ENCODE measurements around the gene SEMA7A.

DNA sequence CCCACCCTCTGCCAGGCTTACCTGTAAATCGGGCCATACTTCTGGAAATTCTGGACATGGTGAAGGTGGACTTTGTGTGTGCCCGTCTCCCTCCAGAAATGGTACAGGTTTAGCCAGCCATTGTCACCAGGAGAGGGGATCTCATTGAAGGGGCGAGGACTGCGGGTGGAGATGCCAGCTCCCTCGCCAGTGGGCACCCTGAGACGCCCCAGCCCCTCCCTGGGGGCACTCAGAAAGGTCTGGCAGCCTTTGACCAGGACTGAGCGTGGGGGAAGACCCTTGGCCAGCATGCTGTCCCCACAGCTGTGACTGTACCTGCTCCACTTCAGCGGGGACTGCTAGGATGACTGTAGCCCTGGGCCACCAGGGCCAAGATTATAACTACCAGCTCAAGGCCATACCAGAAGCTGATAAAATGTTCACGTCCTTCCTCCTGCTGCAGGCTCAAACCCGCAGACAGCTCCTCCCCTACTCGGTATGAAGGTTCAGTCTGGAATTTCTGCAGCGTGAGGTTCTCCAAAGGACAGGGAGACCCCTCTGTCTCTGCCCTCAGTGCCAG is 66.4 kb downstream of the SEMA7A start, which contains the start of gene CYP11A1:
- TF ChIP-seq, protein P1, sequence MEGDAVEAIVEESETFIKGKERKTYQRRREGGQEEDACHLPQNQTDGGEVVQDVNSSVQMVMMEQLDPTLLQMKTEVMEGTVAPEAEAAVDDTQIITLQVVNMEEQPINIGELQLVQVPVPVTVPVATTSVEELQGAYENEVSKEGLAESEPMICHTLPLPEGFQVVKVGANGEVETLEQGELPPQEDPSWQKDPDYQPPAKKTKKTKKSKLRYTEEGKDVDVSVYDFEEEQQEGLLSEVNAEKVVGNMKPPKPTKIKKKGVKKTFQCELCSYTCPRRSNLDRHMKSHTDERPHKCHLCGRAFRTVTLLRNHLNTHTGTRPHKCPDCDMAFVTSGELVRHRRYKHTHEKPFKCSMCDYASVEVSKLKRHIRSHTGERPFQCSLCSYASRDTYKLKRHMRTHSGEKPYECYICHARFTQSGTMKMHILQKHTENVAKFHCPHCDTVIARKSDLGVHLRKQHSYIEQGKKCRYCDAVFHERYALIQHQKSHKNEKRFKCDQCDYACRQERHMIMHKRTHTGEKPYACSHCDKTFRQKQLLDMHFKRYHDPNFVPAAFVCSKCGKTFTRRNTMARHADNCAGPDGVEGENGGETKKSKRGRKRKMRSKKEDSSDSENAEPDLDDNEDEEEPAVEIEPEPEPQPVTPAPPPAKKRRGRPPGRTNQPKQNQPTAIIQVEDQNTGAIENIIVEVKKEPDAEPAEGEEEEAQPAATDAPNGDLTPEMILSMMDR (IDR thresholded peaks at IDR 0.05), result no peak
- TF ChIP-seq POLR2A (IDR thresholded peaks at IDR 0.05), result no peak
